ENCODE measurements around the gene KIF23. TPM values are rescaled to one million over a fixed set of nuclear protein-coding genes. Genes with fewer than 3 reads are reported as not detected.

Gene KIF23
- total RNA-seq, 3 donors from 2014 or later = 1.6 to 6.4 (median 2.2) TPM

- no peaks in the 10 kb centered on the region for H3K9me3 ChIP-seq
- intact Hi-C loops (cut with DNase I; ENCODE audit: low total_unique reads) = no loop called here
- no peak for DNase-seq (ENCODE audit: low spot score in 2 of 2)
- no peaks in the 10 kb centered on the region for H3K4me1 ChIP-seq
- no peaks in the 10 kb centered on the region for H3K27me3 ChIP-seq
- no peak for TF ChIP-seq POLR2A (IDR thresholded peaks at IDR 0.05)
- TF ChIP-seq POLR2AphosphoS5 (IDR thresholded peaks at IDR 0.05) = no peak
- TF ChIP-seq CTCF (IDR thresholded peaks at IDR 0.05) = no peak
- H3K4me3 ChIP-seq = no peak overlapping the region
- H3K36me3 ChIP-seq = no peaks in the 10 kb centered on the region
- no peak overlapping the region for H3K27ac ChIP-seq
These were observed 82.9 kb downstream of the KIF23 start for GRCh38 chr15:69497076-69497475.

GRCh38 chr15:69497667-69498066 lies 83.5 kb downstream of the KIF23 start:
- TF ChIP-seq CTCF (IDR thresholded peaks at IDR 0.05) (no peak), POLR2A (IDR thresholded peaks at IDR 0.05) (no peak), POLR2AphosphoS5 (IDR thresholded peaks at IDR 0.05) (no peak)
- intact Hi-C loops (cut with DNase I; ENCODE audit: low total_unique reads) = no loop called here
- no peaks in the 10 kb centered on the region for H3K27me3 ChIP-seq
- no peak overlapping the region for H3K27ac ChIP-seq
- no peak overlapping the region for H3K4me3 ChIP-seq
- H3K9me3 ChIP-seq = no peaks in the 10 kb centered on the region
- no peaks in the 10 kb centered on the region for H3K4me1 ChIP-seq
- no peak for DNase-seq (ENCODE audit: low spot score in 2 of 2)
- H3K36me3 ChIP-seq = no peaks in the 10 kb centered on the region

Other genes starting within 250 kb of the KIF23 start
- 1 to 10 TPM in 2 of 3 donors, under 1 TPM in 1; 0.96 to 2.6 (median 2.0) TPM for gene PAQR5, start 115.4 kb upstream of the KIF23 start, total RNA-seq
- gene RPLP1, start 38.5 kb downstream of the KIF23 start, total RNA-seq = 100 to 1,000 TPM; 624 to 881 (median 805) TPM